ENCODE data around the gene HPRT1.

HPRT1 gene

GRCh38 chrX:134478374-134478773 lies 18.4 kb downstream of the HPRT1 start:
- no peak for DNase-seq

GRCh38 chrX:134480061-134480460 lies 20.1 kb downstream of the HPRT1 start:
- no peak for DNase-seq

GRCh38 chrX:134481339-134481738 lies 21.4 kb downstream of the HPRT1 start:
- no peak for DNase-seq

- DNase-seq, result no peak
Observed at GRCh38 chrX:134482371-134482770, 22.4 kb downstream of the HPRT1 start.

GRCh38 chrX:134484039-134484438 lies 24.1 kb downstream of the HPRT1 start:
- peak; percentile 50 for DNase-seq

GRCh38 chrX:134501941-134502340 lies 42.0 kb downstream of the HPRT1 start:
- DNase-seq, result no peak

GRCh38 chrX:134502686-134503085 lies 42.7 kb downstream of the HPRT1 start:
- DNase-seq, result no peak

GRCh38 chrX:134512566-134512965 lies 52.6 kb downstream of the HPRT1 start:
- peak; percentile 82 for DNase-seq

GRCh38 chrX:134513091-134513490 lies 53.1 kb downstream of the HPRT1 start:
- peak; percentile 26 for DNase-seq

- DNase-seq, result peak; percentile 73
Observed at GRCh38 chrX:134520860-134521390, 61.0 kb downstream of the HPRT1 start.

- no peak for DNase-seq
Observed at GRCh38 chrX:134524181-134524580, 64.2 kb downstream of the HPRT1 start.

- peak; percentile 77 for DNase-seq
Observed at GRCh38 chrX:134525086-134525792, 65.3 kb downstream of the HPRT1 start.

GRCh38 chrX:134526399-134526798 lies 66.4 kb downstream of the HPRT1 start:
- peak; percentile 57 for DNase-seq

- DNase-seq, result no peak
Observed at GRCh38 chrX:134528960-134529359, 69.0 kb downstream of the HPRT1 start.

GRCh38 chrX:134529481-134529880 lies 69.5 kb downstream of the HPRT1 start:
- DNase-seq, result no peak

GRCh38 chrX:134530845-134531244 lies 70.9 kb downstream of the HPRT1 start:
- no peak for DNase-seq

- no peak for DNase-seq
Observed at GRCh38 chrX:134533352-134533751, 73.4 kb downstream of the HPRT1 start.

- no peak for DNase-seq
Observed at GRCh38 chrX:134533952-134534351, 74.0 kb downstream of the HPRT1 start.

- DNase-seq, result peak; percentile 92
Observed at GRCh38 chrX:134537179-134537955, 77.4 kb downstream of the HPRT1 start.

- no peak for DNase-seq
Observed at GRCh38 chrX:134538316-134538715, 78.4 kb downstream of the HPRT1 start.

GRCh38 chrX:134541906-134542305 lies 81.9 kb downstream of the HPRT1 start:
- DNase-seq, result no peak

GRCh38 chrX:134542485-134542884 lies 82.5 kb downstream of the HPRT1 start:
- peak; percentile 52 for DNase-seq

GRCh38 chrX:134543288-134543687 lies 83.3 kb downstream of the HPRT1 start:
- no peak for DNase-seq

GRCh38 chrX:134544135-134544512 lies 84.2 kb downstream of the HPRT1 start:
- no peak for DNase-seq
